Measurements from ENCODE around the gene ATP11A. TPM values are rescaled to one million over a fixed set of nuclear protein-coding genes. Genes with fewer than 3 reads are reported as not detected.

ATP11A gene
- total RNA-seq, 1 experiment from 2014 or later: 65.3 TPM

- H3K4me3 Mint-ChIP-seq: no peak overlapping the region
- Histone ChIP-seq H2BK120ac (ENCODE audit: low read depth, low read length, poor library complexity, severe bottlenecking) (no peak overlapping the region), H2AK5ac (ENCODE audit: insufficient read length, low read length) (no peak overlapping the region), H3K23ac (ENCODE audit: insufficient read length, low read depth, low read length) (no peak overlapping the region), H3K56ac (ENCODE audit: insufficient read length, low read depth, low read length) (no peak overlapping the region), H2BK12ac (ENCODE audit: insufficient read length, low read depth, low read length) (no peak overlapping the region), H3K27ac (ENCODE audit: insufficient read length, low read depth, low read length) (no peak overlapping the region), H3K79me2 (ENCODE audit: insufficient read depth, low read length) (no peaks in the 10 kb centered on the region), H4K8ac (replicated peaks; ENCODE audit: insufficient read length, low read depth, low read length) (no peak overlapping the region), H3K79me1 (ENCODE audit: insufficient read depth, low read depth, low read length, poor library complexity, severe bottlenecking) (no peaks in the 10 kb centered on the region), H2BK20ac (ENCODE audit: low read depth, low read length, poor library complexity, severe bottlenecking) (no peak overlapping the region), H3K4ac (ENCODE audit: low read depth, low read length) (no peak overlapping the region), H3K9me3 (ENCODE audit: control insufficient read depth, low read depth, low read length) (no peaks in the 10 kb centered on the region), H3K9ac (ENCODE audit: extremely low read depth, insufficient read length, low read length) (no peak overlapping the region), H3K4me2 (ENCODE audit: insufficient read depth, insufficient read length, low read length) (no peak overlapping the region), H2BK15ac (ENCODE audit: low read depth, low read length) (no peak overlapping the region), H4K20me1 (ENCODE audit: control insufficient read depth, insufficient read depth, insufficient read length) (no peaks in the 10 kb centered on the region), H2AFZ (ENCODE audit: low read length) (no peak overlapping the region), H4K5ac (ENCODE audit: insufficient read length, low read depth, low read length) (no peak overlapping the region), H3K18ac (ENCODE audit: insufficient read length, low read depth, low read length) (no peak overlapping the region), H3K14ac (ENCODE audit: insufficient read depth, low read length) (no peak overlapping the region), H2BK5ac (ENCODE audit: insufficient read length, low read length) (no peak overlapping the region), H4K91ac (ENCODE audit: insufficient read length, low read depth, low read length) (no peak overlapping the region), H3K27me3 (ENCODE audit: insufficient read depth, low read length) (no peaks in the 10 kb centered on the region), H3K4me1 (ENCODE audit: insufficient read depth, low read length) (no peaks in the 10 kb centered on the region), H3T11ph (ENCODE audit: low read length) (no peak overlapping the region), H3K23me2 (ENCODE audit: insufficient read length, low read depth, low read length, poor library complexity, severe bottlenecking) (no peaks in the 10 kb centered on the region)
- no peak for DNase-seq
- 0 out of 5 replicates have a peak, but pooled peaks cover 0 to 3% of the 10 kb centered on the region in 2 experiments for H3K9me3 Mint-ChIP-seq
- no peak for TF ChIP-seq CTCF (conservative IDR thresholded peaks at IDR 0.05)
- H3K27me3 Mint-ChIP-seq (ENCODE audit: low read depth): peaks cover 13% of the 10 kb centered on the region
- H3K27ac Mint-ChIP-seq: no peak overlapping the region; a peak in 1 of 7 replicates
- peaks cover 16 to 18% of the 10 kb centered on the region in 2 experiments for H3K4me1 Mint-ChIP-seq
- no peaks in the 10 kb centered on the region for H3K36me3 Mint-ChIP-seq (ENCODE audit: insufficient read depth in 1 of 3, low read depth in 3 of 3)
- no CpG with 5 or more reads among the region's 3 CpGs for WGBS (ENCODE audit: extremely low coverage, insufficient read length, low lambda C conversion rate)
Measured at GRCh38 chr13:112653071-112653470, 36.8 kb upstream of the ATP11A start.

Data from H9 (cell line).